AG04449 (cell line): ENCODE measurements around the gene ITPK1.

Experiments
- CTCF ChIA-PET: fragments of 350-600 bp; formaldehyde crosslinking; extraction: SDS; loops from one replicate; lab custom pipeline; 2021; ENCODE audit warnings: antibody characterized with exemption; lab: Yijun Ruan, JAX
- POLR2A ChIA-PET: fragments of 400-600, 350-600 bp; formaldehyde crosslinking; extraction: SDS; loops from one replicate; lab custom pipeline; 2020; ENCODE audit warnings: antibody characterized with exemption, inconsistent platforms; lab: Yijun Ruan, JAX
- DNase-seq: peaks from one replicate; pipeline ENCODE4 v3.0.0-alpha.2; 2010; ENCODE audit warnings: low read depth, low spot score
- H3K4me3 ChIP-seq: 2 replicates; pipeline ENCODE4 v1.5.1; 2011; ENCODE audit warnings: low read depth, mild to moderate bottlenecking, control low read depth, low read length
- CTCF ChIP-seq: IDR thresholded peaks from one replicate; pipeline ENCODE4 v1.5.1; 2011; ENCODE audit warnings: mild to moderate bottlenecking, moderate library complexity, low read length, control low read depth, inconsistent platforms; ENCODE audit not compliant: insufficient read depth; ENCODE audit errors: missing control alignments

Gene ITPK1

DNA sequence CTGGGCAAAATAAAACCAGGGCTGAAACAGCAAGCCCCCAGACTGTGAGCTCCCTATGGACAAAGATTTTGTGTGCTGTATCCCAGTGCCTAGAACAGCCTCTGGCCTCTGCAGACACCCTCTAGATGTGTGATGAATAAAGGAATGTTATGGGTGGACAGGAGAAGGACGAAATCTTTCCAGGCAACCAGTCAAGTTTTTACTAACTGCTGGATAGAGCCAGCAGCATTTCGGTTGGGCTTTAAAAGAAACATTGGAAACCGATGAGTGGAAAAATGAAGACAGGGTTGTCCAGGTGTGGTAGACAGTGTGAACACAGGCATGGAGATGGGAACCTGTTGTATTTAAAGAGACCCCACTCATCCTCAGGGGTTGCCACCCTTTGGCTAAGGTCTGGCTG is 188.8 kb downstream of the ITPK1 start:
- CTCF ChIA-PET = no interaction called here
- DNase-seq = no peak
- POLR2A ChIA-PET = no interaction called here
- TF ChIP-seq CTCF = no peak
- no peak overlapping the region for H3K4me3 ChIP-seq

DNA sequence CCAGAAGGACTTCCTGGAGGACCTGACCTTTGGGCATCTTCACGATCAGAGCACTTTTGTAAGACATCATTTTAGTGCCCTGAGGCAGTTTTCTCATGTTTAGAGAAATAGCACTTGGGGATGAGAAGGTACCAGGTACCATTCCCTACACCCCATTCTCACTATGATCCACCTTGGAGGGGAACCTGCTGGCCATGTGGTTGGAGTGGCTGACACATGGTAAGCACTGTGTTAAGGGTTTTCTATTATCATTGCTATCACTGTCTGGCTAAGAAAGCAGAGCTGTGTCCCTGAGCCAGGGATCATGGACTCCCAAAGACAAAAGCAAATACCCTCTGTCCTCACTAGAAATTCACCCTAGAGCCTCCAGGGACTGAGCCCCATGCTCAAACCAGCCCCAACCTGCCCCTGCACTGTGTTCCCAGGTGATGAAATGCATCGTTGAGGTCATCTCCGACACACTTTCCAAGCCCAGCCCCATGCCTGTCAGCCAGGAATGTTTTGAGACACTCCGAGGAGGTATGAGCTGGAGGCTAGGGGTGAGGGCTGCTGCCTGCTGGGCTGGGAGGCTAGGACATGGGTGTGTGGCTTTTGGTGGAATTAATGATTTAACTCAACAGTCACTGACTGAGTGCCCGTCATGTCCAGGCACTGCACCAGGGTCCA is 189.4 kb downstream of the ITPK1 start:
- H3K4me3 ChIP-seq = no peak overlapping the region
- TF ChIP-seq CTCF = no peak
- CTCF ChIA-PET = no interaction called here
- DNase-seq = no peak
- POLR2A ChIA-PET = no interaction called here

- POLR2A ChIA-PET = no interaction called here
- CTCF ChIA-PET = no interaction called here
- no peak for DNase-seq
- no peak overlapping the region for H3K4me3 ChIP-seq
- TF ChIP-seq CTCF = no peak
Measured at GRCh38 chr14:92925446-92925845, 190.3 kb downstream of the ITPK1 start.

- H3K4me3 ChIP-seq = no peak overlapping the region
- TF ChIP-seq CTCF = no peak
- ChIA-PET CTCF (no interaction called here), POLR2A (no interaction called here)
- DNase-seq = no peak
Measured at GRCh38 chr14:92924247-92924646, 191.5 kb downstream of the ITPK1 start.

DNA sequence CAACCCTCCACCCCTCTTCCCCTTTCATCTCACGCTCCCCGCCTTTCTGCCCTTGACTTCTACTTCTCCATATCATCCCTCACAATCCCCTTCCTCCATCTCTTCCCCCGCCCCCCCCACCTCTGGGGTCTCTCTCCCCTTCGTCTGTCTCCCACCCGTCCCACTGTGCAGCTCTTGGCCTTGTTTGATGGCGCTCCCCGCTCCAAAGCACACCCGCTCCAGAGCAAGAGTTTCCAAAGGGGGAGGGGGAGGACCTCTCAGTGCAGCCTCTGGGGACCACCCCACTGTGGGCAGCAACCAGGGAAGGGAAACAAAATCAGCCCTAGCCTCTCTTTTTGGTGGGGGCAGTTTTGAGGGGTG is 192.0 kb downstream of the ITPK1 start:
- DNase-seq = no peak
- TF ChIP-seq CTCF = no peak
- CTCF ChIA-PET = no interaction called here

GRCh38 chr14:92922883-92923743 is 192.6 kb downstream of the ITPK1 start, which contains the start of gene CHGA:
Gene CHGA, plus strand, starts transcription at chr14:92923150. Its CDS starts 210 bp downstream, at chr14:92923360.
- ChIA-PET CTCF (no interaction called here), POLR2A (no interaction called here)
- TF ChIP-seq CTCF = no peak
- no peak within 1 kb of the TSS for H3K4me3 ChIP-seq
- DNase-seq = no peak

More for the DNA sequence above, 192.0 kb downstream of the ITPK1 start:
- POLR2A ChIA-PET = no interaction called here
- H3K4me3 ChIP-seq = no peak overlapping the region
